Mucosa of rectum (tissue), 2 donors: ENCODE results near the gene RAPGEF1.

Experiments
- H3K27ac ChIP-seq, 2 donors: one replicate each; pipeline ENCODE4 v1.7.0; 2013; ENCODE audit warnings: inconsistent platforms in 2 of 2, low read depth in 2 of 2, low read length in 2 of 2
- H3K27me3 ChIP-seq, 2 donors: one replicate each; pipeline ENCODE4 v1.7.0; 2013; ENCODE audit warnings: low read length in 2 of 2; ENCODE audit not compliant: control insufficient read depth in 2 of 2, insufficient read depth in 2 of 2
- H3K36me3 ChIP-seq, 2 donors: one replicate each; pipeline ENCODE4 v1.7.0; 2013; ENCODE audit warnings: low read length in 2 of 2; ENCODE audit not compliant: control insufficient read depth in 2 of 2, insufficient read depth in 2 of 2
- H3K4me1 ChIP-seq, 2 donors: one replicate each; pipeline ENCODE4 v1.7.0; 2013; ENCODE audit warnings: low read length in 2 of 2, mild to moderate bottlenecking in 1 of 2; ENCODE audit not compliant: control insufficient read depth in 2 of 2, insufficient read depth in 2 of 2
- H3K4me3 ChIP-seq, 2 donors: one replicate each; pipeline ENCODE4 v1.7.0; 2013; ENCODE audit warnings: low read length in 2 of 2
- H3K9ac ChIP-seq, 2 donors: one replicate each; pipeline ENCODE4 v1.7.0; 2013; ENCODE audit warnings: low read length in 2 of 2, low read depth in 1 of 2, mild to moderate bottlenecking in 1 of 2
- H3K9me3 ChIP-seq, 2 donors: one replicate each; pipeline ENCODE4 v1.7.0; 2013; ENCODE audit warnings: low read length in 2 of 2; ENCODE audit not compliant: control insufficient read depth in 2 of 2
- donor health status: healthy.
- donor health status: Normal muscosa, but diverticular disease.

The RAPGEF1 gene

DNA sequence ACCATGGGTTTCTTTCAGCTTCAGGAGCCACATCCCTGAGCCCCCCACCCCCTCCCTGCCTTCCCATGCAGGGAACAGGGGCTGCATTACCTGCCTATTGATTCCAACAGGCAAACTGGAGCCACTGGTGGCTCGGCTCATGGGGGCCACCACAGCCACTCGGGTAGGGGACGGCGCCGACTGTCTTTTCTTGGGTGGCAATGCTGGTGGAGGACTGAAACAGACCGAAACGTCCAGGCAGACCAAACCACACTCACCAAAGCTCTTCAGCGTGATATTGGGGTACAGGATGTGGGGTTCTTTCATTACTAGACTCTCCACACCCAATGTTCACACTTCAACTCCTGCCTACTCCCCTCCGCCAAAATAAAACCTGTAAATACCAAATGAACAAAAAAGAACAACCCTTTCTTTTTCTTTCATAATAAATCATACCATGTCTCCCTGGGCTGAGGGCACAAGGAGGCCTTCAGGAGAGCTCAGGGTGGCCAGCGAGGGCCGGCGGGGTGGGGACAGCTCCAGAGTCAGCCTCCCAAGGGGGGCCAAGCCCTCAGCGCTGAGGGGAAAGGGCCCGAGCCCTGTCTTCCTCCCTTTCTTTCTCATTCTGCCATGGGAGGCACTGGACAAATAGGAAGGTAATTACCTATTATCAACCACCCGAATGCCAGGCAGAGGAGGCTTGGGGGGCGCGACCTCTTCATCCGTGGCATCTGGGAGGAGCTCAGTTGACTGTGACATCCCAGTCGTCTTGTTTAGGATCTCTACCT lies 111.2 kb downstream of the RAPGEF1 start:
- H3K27ac ChIP-seq = peak overlapping the region; percentile 94

DNA sequence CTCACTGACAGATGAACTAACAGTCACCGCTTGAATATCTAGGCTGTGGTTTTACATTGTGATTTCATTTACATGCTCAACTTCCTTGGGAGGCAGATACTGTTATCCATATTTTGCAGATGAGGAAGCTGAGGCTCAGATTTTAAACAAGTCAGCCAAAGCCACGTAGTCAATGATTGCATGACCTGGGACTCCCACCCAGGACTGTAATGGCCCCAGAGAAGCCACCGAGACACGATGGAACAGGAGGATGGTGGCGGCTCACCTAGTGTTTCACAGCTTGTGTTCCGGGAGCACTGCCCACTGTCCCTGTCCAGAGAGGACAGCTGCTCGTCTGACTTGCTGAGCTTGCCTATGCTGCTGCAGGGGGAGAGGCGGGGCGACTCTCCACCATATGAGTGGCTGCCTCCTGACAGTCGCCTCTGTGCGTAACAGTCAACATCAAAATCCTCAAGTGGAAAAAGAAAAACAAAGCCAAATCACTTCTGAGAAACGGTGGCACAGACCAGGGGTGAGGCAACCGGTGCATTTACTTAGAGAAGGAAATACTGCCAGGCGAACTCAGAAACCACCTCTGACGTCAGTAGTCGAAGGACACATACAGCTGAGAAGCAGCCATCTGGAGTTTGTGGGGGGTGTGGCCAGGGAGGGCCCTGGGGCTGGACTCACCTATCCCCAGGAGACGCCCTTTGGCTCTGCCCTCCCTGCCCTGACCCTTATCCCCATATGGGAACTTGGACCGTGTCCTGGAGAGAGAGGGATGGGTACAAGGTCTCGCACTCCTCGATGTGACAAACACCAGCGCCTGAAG lies 112.0 kb downstream of the RAPGEF1 start:
- Histone ChIP-seq H3K27ac (peak overlapping the region; percentile 94), H3K36me3 (peaks cover 29 to 32% of the 10 kb centered on the region in 2 donors), H3K4me1 (peaks cover 32 to 34% of the 10 kb centered on the region in 2 donors), H3K9ac (peak overlapping the region; percentile 68 to 76), H3K4me3 (peak overlapping the region; percentile 60 to 66), H3K9me3 (no peaks in the 10 kb centered on the region), H3K27me3 (no peaks in the 10 kb centered on the region)

More for the DNA sequence above, 111.2 kb downstream of the RAPGEF1 start:
- H3K27me3 ChIP-seq = no peaks in the 10 kb centered on the region
- H3K9ac ChIP-seq = no peak overlapping the region
- H3K36me3 ChIP-seq = peaks cover 28 to 31% of the 10 kb centered on the region in 2 donors
- peaks cover 32 to 34% of the 10 kb centered on the region in 2 donors for H3K4me1 ChIP-seq
- H3K9me3 ChIP-seq = no peaks in the 10 kb centered on the region
- H3K4me3 ChIP-seq = no peak overlapping the region

DNA sequence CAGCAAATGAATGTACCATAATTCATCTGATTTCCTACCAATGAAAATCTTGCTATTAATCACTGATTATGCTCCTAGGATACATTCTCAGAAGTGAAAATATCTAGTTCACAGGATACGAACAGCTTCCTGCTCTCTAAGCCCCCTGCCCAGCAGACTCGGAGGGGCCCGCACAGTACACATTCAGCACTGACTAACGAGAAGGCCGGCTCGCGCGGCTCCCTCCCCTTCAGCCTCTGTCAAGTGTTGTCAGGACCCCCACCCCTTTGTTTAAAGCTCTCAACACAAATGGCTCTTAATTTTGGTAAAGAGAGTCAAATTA lies 112.6 kb downstream of the RAPGEF1 start:
- Histone ChIP-seq H3K4me1 (peaks cover 32 to 34% of the 10 kb centered on the region in 2 donors), H3K9me3 (no peaks in the 10 kb centered on the region), H3K9ac (peak overlapping the region; percentile 68 to 76), H3K36me3 (peaks cover 29 to 33% of the 10 kb centered on the region in 2 donors), H3K27ac (peak overlapping the region; percentile 94), H3K27me3 (no peaks in the 10 kb centered on the region), H3K4me3 (peak overlapping the region; percentile 60 to 66)

DNA sequence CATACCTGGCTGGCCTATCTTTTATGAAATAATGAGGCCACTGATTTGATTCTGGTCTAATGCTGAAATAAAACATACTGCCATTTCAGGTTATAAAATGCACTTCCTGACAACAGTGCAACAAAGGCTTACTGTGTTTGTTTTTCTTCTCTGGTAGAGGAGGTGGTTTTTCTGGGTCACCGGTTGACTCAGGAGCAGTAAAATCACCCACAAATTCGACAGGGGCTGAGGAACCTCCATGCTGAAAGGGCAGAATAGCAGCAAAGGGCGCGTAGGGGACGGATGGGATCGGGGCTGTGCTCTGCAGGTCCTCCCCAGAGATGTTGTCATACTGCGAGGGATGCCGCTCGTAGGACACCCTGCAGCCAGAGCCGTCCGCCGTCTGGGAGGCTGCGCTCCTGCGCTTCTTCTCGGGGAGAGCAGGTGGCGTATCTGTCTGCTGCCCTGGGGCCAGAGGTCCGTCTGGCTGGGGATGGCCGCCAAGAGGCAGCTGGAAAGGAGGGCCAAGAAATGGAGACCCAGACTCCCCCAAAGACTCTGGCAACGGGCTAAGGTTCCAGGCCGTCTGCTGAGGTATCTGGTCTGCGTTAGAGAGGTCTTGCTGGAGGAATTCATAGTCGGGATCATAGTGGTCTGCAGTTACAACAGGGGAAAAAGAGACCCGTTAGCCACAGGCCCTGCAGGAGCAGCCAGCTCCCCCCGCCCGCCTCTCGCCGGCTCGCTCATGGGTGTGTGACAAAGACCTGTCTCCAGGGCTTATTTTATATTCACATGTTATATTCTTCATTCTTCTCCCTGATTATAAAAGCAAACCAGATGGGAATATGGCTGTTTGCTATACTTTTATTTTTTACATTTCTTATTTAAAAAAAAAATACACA lies 113.8 kb downstream of the RAPGEF1 start:
- peaks cover 29 to 30% of the 10 kb centered on the region in 2 donors for H3K4me1 ChIP-seq
- no peaks in the 10 kb centered on the region for H3K27me3 ChIP-seq
- H3K9me3 ChIP-seq = no peaks in the 10 kb centered on the region
- peaks cover 31 to 44% of the 10 kb centered on the region in 2 donors for H3K36me3 ChIP-seq
- peak overlapping the region in 1 of 2 donors; percentile 24 for H3K9ac ChIP-seq
- H3K27ac ChIP-seq = no peak overlapping the region
- no peak overlapping the region for H3K4me3 ChIP-seq

DNA sequence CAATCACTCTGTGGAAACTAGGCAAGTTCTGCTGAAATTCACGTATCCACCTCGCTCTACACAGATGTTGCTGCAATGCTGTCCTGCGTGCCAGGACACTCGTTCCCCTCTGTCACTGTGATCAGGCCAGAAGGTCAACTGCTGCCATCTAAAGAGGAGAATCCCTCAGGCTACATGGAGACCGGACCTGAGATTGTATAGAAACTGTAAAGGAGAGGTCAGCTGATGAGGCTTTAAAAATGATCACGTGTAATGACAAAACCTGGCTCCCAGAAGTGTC lies 114.4 kb downstream of the RAPGEF1 start:
- Histone ChIP-seq H3K4me3 (no peak overlapping the region), H3K27me3 (no peaks in the 10 kb centered on the region), H3K4me1 (peaks cover 27 to 28% of the 10 kb centered on the region in 2 donors), H3K9ac (no peak overlapping the region), H3K9me3 (no peaks in the 10 kb centered on the region), H3K27ac (no peak overlapping the region), H3K36me3 (peaks cover 37 to 50% of the 10 kb centered on the region in 2 donors)

DNA sequence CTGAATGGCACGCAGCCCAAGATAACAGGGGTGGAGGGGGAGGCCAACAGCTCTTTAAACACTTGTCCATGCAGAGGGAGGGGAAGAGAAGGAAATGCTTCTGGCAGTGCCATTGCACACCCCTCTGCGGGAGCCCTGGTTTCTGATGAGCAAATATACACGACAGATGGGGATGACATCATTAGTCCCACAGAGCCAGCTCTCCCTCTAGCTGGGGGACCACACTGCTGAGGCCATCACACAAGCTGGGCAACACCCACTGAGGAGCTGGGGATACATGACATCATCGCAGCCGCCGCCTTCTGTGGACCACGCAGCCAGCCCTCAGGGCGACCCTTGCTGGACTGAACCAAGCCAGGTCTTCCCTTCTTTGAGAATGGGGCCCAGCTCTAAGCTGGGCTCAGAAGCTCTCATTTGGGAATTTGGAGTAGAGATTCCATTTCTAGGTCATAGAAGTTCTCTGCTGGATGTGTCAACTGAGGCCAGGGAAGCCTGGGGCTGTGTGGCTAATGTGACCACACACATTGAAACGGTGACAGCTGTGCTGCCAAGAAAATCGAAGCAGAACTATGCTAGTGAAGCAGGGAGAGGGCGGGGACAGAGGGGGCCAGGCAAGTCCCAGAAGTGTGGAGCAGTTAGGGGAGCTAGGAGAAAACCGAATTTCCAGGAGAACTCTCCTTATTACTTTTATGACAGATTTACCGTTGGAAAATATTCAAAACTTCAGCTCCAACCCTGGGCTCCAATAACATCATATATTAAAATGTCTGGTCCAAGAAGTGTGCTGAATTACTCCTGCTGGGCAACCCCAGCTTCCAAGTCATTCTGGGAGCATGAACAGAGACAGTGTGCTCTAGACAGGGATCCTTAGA lies 115.0 kb downstream of the RAPGEF1 start:
- H3K27ac ChIP-seq = peak overlapping the region in 1 of 2 donors; percentile 39
- H3K9ac ChIP-seq = no peak overlapping the region
- H3K27me3 ChIP-seq = no peaks in the 10 kb centered on the region
- peaks cover 24 to 26% of the 10 kb centered on the region in 2 donors for H3K4me1 ChIP-seq
- H3K36me3 ChIP-seq = peaks cover 40 to 54% of the 10 kb centered on the region in 2 donors
- H3K4me3 ChIP-seq = no peak overlapping the region
- no peaks in the 10 kb centered on the region for H3K9me3 ChIP-seq

DNA sequence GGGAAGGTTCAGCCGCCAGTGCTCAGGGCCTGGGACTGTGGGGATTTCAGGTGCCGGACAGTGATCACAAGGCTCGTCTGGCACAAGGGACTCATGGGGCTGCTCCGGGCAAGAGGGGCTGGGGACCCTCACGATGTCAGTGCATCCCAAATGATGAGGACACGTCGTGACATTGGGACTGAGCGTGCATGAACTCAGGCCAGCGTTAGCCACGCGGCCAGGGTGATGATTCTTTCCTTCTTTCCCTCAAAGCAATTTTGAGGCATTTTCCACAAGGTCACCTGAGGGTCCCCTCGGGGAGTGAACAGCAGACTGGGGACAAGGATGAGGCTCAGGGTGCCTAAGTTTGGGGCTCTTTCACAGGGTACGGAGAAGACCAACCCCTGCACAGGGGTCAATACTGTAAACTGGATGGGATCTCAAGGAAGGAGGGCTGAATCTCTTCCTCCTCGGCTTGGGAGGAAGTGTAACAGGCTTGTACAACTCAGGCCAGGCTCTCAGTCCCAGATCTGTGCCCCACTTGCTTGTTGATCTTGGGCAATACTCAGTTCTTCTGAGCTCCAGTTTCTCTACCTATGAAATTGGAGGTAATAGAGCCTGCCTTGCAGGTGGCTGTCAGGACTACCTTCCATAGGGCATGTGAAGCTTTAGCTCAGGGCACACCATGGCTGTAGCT lies 116.1 kb downstream of the RAPGEF1 start:
- peaks cover 51 to 63% of the 10 kb centered on the region in 2 donors for H3K36me3 ChIP-seq
- no peaks in the 10 kb centered on the region for H3K27me3 ChIP-seq
- no peak overlapping the region for H3K27ac ChIP-seq
- H3K4me1 ChIP-seq = peaks cover 16 to 22% of the 10 kb centered on the region in 2 donors
- no peak overlapping the region for H3K4me3 ChIP-seq
- H3K9ac ChIP-seq = no peak overlapping the region
- H3K9me3 ChIP-seq = no peaks in the 10 kb centered on the region

DNA sequence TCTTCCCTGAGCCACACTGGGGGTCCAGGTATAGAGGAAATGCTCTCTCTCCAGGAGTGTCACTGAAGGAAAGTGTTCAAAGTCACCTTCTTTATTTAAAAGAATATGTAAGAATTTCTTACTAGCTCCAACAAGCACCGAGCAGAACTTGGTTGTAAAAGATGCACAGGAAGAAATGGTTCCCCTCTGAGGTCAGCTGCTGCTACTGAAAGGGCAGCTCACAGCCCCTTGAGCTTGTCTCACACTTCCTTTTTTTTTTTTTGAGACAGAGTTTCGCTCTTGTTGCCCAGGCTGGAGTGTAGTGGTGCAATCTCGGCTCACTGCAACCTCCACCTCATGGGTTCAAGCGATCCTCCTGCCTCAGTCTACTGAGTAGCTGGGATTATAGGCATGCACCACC lies 117.4 kb downstream of the RAPGEF1 start:
- Histone ChIP-seq H3K4me3 (no peak overlapping the region), H3K36me3 (peaks cover 54 to 72% of the 10 kb centered on the region in 2 donors), H3K27me3 (no peaks in the 10 kb centered on the region), H3K9me3 (no peaks in the 10 kb centered on the region), H3K4me1 (peaks cover 5 to 11% of the 10 kb centered on the region in 2 donors), H3K27ac (peak overlapping the region in 1 of 2 donors; percentile 49), H3K9ac (no peak overlapping the region)
